Hindlimb muscle (tissue), 1 donor: ENCODE measurements around the gene BANP. TPM values are rescaled to one million over a fixed set of nuclear protein-coding genes. Genes with fewer than 3 reads are reported as not detected.
"Not testable (repeated sequence)": the region's sequence is repeated elsewhere in the genome, so short reads cannot be mapped to it uniquely, and the experiment has no call there.

ENCODE experiments used
- DNase-seq: peaks from one replicate; pipeline ENCODE4 v3.0.0-alpha.2; 2013
- polyA plus RNA-seq: library from polyadenylated mRNA; unstranded; fragments of 120-200 nt; gene quantifications from one replicate; pipeline ENCODE4 v1.2.1, GENCODE V29; 2013; ENCODE audit not compliant: insufficient read length

The BANP gene
- polyA plus RNA-seq, 1 donor, result 16.9 TPM

- DNase-seq, result not testable (repeated sequence)
Observed at GRCh38 chr16:88089071-88089470, 137.8 kb downstream of the BANP start.

GRCh38 chr16:88089632-88090376 lies 138.6 kb downstream of the BANP start:
- not testable (repeated sequence) for DNase-seq

GRCh38 chr16:88090377-88091175 lies 139.3 kb downstream of the BANP start:
- DNase-seq, result not testable (repeated sequence)

- DNase-seq, result not testable (repeated sequence)
Observed at GRCh38 chr16:88091221-88091971, 140.2 kb downstream of the BANP start.

DNA sequence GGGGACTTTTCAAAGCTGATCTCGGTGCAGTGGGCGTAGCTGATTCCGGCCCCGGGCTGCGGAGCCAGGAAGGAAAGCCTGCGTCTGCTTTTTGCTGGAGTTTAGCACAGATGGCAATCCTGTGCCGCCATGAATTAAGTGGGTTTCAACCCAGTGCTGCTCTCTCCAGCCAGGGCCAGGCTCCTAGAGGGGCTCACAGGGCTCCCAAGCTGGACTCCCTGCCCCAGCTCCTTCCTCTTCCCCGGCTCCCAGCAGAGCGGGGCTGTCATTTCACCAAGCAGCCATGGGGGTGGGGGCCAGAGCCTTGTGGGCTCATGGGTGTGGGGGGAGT lies 140.7 kb downstream of the BANP start:
- DNase-seq, result not testable (repeated sequence)

- DNase-seq, result not testable (repeated sequence)
Observed at GRCh38 chr16:88092791-88093555, 141.7 kb downstream of the BANP start.

DNA sequence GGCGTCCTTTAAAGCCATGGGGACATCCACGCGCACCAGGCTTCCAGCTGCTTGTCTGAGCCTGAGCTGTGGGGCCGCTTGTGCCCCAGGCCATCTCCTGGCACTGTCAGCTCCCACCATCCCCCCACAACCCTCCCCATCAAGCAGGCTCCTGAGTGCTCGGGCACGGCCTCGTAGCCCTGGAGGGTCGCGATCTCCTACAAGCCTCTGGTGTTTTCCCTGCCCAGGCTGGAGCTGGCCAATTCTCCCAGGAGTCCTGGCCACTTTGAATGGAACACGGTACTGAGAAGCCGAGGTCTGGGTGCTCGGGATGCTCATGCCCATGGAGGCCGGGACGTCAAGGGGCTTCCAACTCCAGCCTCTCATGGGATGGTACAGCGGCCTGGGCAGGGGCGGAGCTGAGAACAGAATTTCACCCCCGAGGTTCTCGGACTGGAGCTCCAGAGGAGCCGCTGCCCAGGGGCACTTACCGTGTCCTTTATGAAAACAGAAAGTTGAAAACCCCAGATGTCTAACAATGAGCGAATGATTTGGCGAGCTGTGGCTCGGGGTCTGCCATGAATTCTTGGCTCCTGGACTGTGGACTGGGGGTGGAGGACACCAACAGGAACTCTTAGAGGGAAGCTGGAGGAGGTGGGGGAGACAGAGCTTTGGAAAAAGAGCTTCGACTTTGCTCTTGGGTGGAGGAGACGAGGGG lies 142.5 kb downstream of the BANP start:
- peak; percentile 73 for DNase-seq

DNA sequence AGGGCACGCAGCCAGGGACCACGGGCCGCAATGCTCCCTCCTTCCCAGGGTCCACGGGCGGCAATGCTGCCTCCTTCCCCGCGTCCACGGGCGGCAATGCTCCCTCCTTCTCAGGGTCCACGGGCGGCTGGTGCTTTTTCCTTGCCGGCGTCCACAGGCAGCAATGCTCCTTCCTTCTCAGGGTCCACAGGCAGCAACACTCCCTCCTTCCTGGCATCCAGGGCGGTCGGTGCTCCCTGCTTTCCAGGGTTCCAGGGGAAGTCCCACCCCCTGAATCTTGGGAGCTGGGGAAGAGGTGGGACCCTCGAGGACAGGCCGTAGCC lies 143.0 kb downstream of the BANP start:
- DNase-seq, result not testable (repeated sequence)

- not testable (repeated sequence) for DNase-seq
Observed at GRCh38 chr16:88094900-88095299, 143.7 kb downstream of the BANP start.

DNA sequence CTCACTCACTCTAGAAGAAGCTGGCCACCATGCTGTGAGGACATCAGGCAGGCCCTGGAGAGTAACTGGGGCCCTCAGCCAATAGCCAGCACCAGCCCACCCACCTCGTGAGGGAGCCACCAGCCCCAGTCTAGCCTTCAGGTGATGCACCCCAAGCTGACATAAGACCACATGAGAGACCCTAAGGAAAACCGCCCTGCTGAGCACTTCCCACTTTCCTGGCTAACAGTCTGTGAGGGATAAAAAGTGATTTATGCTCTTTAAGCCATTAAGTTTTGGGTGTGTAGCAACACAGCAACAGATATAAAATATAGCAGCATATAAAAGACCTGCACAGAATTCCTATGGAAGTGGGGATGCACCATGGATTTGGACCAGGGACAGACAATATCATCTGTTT lies 145.4 kb downstream of the BANP start:
- DNase-seq, result not testable (repeated sequence)

GRCh38 chr16:88098731-88099562 lies 147.7 kb downstream of the BANP start:
- DNase-seq, result not testable (repeated sequence)

- DNase-seq, result no peak
Observed at GRCh38 chr16:88099563-88099890, 148.3 kb downstream of the BANP start.

DNA sequence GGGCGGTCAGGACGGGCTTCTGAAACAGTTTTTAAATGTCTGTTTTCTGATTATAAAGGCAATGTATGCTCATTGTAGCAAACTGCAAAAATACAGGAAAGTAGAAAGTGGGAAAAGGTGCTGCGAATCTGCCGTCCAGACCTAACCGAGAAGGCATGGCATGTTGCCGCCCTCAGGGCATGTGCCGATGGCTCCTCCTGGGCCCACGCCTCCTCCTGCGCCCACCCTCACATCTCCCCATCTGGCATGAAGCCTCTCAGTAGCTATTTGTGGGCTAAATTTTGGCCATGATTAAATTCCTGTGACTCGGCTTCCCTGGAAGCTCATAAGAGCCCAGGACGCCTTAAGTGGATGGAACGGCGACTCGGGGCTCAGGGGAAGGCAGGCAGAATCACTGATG lies 148.7 kb downstream of the BANP start:
- DNase-seq, result not testable (repeated sequence)

GRCh38 chr16:88100801-88101622 lies 149.8 kb downstream of the BANP start:
- peak; percentile 59 for DNase-seq

DNA sequence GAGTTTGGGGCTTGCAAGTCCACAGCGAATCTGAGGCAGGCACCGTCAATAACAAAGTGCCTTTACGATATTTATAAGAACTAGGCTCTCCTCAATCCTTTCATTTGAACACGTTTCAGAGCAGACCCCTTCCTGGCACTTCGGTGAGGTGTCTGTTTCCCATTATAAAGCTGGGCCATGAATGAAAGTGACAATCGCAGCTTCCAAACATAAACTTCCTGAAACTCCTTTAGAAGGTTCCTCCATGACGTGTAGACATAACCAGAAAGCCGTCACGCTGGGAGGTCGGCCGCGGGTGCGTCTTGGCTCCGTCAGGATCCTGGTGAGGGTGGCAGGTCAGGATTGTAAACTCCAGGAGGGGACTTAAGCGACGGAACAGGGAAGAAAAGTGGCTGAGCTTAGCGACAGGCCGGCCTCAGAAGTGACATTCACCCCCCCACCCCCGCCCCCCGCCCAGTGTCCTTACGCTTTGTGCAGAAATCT lies 150.4 kb downstream of the BANP start:
- DNase-seq, result not testable (repeated sequence)

DNA sequence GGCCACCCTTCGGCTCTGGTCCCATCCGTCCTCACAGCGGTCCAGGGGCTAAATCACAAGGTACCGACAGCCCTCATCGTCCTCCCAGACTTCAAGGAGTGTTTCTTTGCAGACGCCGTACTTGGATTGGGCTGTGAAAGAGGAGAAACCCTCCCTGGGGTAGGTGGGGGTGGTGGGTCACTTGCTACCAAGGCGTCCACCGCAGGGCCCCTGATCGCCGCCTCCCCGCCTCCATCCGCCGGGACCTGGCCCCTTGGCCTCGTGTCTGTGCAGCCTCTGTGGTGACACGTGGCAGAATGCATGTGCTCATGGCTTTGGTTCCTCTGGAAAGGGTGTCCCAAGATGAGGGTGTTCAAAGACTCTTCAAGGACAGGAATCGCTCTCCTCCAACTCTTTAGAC lies 151.4 kb downstream of the BANP start:
- DNase-seq, result no peak

- no peak for DNase-seq
Observed at GRCh38 chr16:88103011-88103410, 151.8 kb downstream of the BANP start.

GRCh38 chr16:88103581-88104188 lies 152.5 kb downstream of the BANP start:
- DNase-seq, result no peak

GRCh38 chr16:88104363-88104762 lies 153.1 kb downstream of the BANP start:
- not testable (repeated sequence) for DNase-seq
